Fibroblast of mammary gland (primary cell): Measurements from ENCODE around the gene IFNL3.
"Not testable (repeated sequence)": the region's sequence is repeated elsewhere in the genome, so short reads cannot be mapped to it uniquely, and the experiment has no call there.

Experiments used
- DNase-seq: peaks from one replicate; pipeline ENCODE4 v3.0.0-alpha.2; 2010; ENCODE audit warnings: low read depth
- H3K4me3 ChIP-seq: 2 replicates; pipeline ENCODE4 v1.5.1; 2011; ENCODE audit warnings: low read depth, mild to moderate bottlenecking, low read length, moderate library complexity; ENCODE audit not compliant: control insufficient read depth
- TF ChIP-seq, protein P1 (sequence below): conservative IDR thresholded peaks from 2 replicates; pipeline ENCODE4 v1.5.1; 2011; ENCODE audit warnings: low read depth, low read length, inconsistent platforms; ENCODE audit not compliant: control insufficient read depth, insufficient read depth

Gene IFNL3

DNA sequence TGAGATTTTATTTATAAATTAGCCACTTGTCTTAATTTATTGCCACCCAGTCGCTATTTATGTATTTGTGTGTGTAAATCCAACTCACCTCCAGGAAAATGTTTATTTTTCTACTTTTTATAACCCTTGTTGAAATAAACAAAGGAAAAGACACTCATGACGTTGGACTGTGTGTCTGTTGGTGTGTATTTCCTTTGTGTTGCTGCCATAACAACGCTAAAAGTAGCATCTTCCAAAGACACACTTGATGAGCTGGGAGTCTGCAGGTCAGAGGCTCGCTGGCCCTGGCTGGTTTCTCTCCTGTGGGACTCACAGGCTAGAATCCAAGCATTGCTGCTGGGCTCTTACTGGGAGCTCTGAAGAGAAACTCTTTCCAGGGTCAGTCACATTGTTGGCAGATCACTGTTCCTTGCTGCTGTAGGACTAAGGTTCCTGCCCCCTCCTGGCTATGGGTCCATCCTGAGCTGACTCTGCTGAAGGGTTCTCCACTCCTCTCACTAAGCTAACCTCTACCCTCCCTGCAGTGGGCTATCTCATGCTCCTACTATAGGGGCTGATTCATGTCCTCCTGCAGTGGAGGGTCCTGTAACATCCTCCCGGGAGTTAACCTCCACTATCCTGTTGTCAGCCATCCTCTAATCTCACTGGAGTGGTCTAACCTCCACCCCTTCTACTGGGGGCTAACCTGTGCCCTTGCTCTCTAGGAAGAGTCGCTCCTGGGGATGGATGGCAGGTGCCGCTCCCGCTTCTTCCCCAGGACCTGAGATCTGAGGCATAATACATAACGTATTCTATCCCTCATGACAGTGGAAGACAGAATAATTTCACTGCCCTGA lies 25.4 kb upstream of the IFNL3 start:
- no peak overlapping the region for H3K4me3 ChIP-seq
- no peak for DNase-seq
- TF ChIP-seq, protein P1, sequence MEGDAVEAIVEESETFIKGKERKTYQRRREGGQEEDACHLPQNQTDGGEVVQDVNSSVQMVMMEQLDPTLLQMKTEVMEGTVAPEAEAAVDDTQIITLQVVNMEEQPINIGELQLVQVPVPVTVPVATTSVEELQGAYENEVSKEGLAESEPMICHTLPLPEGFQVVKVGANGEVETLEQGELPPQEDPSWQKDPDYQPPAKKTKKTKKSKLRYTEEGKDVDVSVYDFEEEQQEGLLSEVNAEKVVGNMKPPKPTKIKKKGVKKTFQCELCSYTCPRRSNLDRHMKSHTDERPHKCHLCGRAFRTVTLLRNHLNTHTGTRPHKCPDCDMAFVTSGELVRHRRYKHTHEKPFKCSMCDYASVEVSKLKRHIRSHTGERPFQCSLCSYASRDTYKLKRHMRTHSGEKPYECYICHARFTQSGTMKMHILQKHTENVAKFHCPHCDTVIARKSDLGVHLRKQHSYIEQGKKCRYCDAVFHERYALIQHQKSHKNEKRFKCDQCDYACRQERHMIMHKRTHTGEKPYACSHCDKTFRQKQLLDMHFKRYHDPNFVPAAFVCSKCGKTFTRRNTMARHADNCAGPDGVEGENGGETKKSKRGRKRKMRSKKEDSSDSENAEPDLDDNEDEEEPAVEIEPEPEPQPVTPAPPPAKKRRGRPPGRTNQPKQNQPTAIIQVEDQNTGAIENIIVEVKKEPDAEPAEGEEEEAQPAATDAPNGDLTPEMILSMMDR, result no peak

DNA sequence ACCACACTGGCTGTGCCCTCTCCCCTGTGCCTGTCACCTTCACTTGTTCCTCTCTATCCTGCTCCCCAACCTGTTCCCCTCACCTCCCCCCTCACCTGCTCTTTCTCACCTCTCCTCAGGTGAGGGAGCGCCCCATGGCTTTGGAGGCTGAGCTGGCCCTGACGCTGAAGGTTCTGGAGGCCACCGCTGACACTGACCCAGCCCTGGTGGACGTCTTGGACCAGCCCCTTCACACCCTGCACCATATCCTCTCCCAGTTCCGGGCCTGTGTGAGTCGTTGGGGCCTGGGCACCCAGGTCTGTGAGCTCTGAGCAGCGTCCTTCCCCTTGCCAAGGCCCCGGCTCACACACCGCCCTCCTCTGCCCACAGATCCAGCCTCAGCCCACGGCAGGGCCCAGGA lies 24.6 kb upstream of the IFNL3 start:
- not testable (repeated sequence) for H3K4me3 ChIP-seq, DNase-seq

DNA sequence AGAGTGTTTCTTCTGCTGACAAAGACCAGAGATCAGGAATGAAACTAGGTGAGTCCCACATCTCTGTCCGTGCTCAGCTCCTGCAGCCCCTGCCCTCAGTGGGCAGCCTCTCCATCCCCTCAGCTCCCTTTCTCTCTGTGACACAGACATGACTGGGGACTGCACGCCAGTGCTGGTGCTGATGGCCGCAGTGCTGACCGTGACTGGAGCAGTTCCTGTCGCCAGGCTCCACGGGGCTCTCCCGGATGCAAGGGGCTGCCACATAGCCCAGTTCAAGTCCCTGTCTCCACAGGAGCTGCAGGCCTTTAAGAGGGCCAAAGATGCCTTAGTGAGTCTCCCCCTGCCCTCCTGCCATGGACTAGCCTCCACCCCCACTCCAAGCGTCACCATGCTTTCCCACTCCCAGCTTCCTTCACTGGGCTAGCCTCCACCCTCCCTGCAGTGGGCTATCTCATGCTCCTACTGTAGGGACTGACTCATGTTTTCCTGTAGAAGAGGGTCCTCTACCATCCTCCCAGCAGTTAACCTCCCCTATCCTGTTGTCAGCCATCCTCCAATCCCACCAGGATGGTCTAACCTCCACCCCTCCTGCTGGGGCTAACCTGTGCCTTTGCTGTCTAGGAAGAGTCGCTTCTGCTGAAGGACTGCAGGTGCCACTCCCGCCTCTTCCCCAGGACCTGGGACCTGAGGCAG lies 23.9 kb upstream of the IFNL3 start:
- not testable (repeated sequence) for DNase-seq, H3K4me3 ChIP-seq

DNA sequence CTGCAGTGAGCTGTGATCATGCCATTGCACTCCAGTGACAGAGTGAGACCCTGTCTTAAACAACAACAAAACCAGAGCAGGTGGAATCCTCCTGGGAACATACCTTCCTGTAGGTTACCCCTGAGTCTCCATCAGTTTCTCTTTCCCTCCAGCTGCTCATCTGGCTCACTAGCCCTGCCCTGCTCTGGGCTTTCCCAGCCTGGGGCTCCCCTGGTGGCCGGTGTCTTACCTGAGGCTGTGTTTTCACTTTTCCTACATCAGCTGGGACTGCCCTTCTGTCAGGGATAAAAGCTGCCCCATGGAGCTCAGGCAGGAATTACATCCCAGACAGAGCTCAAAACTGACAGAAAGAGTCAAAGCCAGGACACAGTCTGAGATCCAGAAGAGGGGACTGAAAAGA lies 23.3 kb upstream of the IFNL3 start, which contains the start of gene IFNL2:
IFNL2 (plus strand) TSS at position 312 of the 400 bp plus-strand sequence. CDS start 173 bp downstream, outside the sequence.
- DNase-seq, H3K4me3 ChIP-seq: not testable (repeated sequence)

DNA sequence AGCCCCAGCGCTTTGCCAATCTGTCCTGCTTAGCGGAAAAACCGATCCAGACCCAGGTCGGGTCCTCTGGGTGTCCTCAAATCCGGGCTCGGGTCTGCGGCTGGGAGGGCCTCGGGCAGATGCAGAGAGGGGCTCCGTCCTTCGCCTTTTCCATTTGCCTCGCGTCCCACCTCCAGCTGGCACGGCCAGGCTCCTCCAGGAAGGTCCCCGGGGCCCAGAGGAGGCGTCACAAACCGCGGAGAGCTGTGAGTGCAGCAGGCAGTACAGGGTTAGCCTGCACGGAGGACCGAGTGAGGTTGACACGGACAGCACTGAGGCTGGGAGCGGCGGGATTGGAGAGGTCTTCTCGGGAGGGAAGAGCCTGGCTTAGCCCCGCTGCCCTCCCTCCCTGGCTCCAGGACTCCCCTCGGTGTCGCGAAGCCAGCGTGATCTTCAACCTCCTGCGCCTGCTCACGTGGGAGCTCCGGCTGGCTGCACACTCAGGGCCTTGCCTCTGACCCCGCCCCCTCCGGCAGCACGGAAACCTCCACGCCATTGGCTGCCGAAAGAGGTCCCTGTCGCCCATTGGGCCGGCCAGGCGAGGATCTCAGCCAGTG lies 20.6 kb upstream of the IFNL3 start:
- DNase-seq, result no peak
- TF ChIP-seq, protein P1, result no peak
- no peak overlapping the region for H3K4me3 ChIP-seq

DNA sequence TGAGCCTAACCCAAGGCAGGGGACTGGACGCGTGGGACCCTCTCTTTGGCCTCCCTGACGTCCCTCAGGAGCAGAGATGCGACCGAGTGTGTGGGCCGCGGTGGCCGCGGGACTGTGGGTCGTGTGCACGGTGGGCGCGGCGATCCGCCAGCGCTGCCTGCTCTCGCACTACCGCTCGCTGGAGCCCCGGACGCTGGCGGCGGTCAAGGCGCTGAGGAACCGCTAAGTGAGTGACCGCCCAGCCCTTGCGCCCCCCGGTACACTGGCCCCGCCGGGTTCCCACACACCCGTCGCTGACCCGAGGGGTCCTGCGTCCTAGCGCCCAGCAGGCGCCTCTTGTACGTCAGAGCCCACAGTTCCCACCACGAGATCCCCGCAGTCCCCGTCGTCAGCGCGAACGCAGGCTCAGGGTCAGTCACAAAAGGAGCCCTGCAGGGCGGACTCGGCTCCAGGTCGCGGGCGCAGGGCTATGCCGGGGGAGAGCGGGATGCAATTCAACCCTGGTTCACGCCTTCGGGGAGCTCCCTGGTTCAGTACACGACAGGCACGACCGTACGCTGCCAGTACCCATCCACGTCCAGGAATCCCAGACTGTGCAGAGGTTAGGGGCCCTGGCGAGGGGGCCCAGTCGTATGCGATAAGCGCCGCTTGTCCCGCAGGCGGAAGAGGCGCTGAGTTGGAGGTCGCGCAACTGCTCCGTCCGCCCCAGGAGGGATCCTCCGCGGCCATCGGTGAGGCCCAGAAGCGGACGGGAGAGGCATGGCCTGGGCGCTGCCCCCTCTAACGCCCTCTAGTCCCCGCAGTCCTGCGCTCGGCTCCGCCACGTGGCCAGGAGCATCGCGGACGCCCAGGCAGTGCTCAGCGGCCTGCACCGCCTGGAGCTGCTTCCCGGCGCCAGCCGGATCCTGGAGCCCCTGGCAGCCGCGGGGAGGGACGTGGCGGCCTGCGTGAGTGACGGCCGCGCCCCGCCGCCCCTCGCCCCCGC lies 19.8 kb upstream of the IFNL3 start:
- no peak for DNase-seq
- TF ChIP-seq, protein P1, result no peak
- H3K4me3 ChIP-seq, result no peak overlapping the region

DNA sequence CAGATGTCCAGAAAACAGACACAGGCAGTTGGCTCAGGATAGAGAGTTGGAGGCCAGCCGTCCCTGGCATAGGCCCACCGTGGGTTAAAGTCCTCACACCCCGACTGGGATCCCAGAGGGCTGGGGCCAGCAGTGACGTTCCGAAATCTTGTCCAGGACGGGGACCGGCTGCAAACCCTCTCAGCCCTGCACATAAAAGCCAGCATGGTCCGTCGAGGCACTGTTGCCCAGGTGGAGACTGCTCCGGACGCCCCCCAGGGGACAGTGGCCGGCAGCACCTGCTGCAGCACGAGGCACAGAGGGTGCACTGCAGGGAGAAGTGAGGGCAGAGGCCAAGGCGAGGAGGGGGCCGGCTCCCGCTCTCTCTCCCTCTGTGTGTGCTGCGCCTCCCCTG lies 19.1 kb upstream of the IFNL3 start:
- TF ChIP-seq, protein P1, result no peak
- no peak for DNase-seq
- no peak overlapping the region for H3K4me3 ChIP-seq
